ENCODE data around the gene TRIP4. TPM values are rescaled to one million over a fixed set of nuclear protein-coding genes. Genes with fewer than 3 reads are reported as not detected.

Gene TRIP4
- total and polyA plus RNA-seq, 9 of the 15 experiments (the other 6 are each of a cell fraction or from before 2014, with no cell fraction given) = 7.6 to 23.3 (median 16.7) TPM

- ChIA-PET POLR2A (interaction anchor here (0.5 to 2.2 kb wide), 5 partner anchors 10 to 192 kb away, joined by 3 to 9 read pairs (median 3); partner anchors contain the start of gene PPIB), CTCF (ENCODE audit: low intra/inter-chr PET ratio) (interaction anchor here (0.7 kb wide), 1 partner anchor 299 kb away, joined by 3 read pairs; no protein-coding TSS in a partner anchor)
- TF ChIP-seq ESRRA (IDR thresholded peaks at IDR 0.05; ENCODE audit: borderline replicate concordance, low read depth) = 0 out of 2 replicates have a peak, but pooled peaks have one; percentile 17
- TF ChIP-seq PBX2 (CRISPR knock-in tag; IDR thresholded peaks at IDR 0.05; ENCODE audit: low read depth) = no peak
- TF ChIP-seq PBX2 (tag; conservative IDR thresholded peaks at IDR 0.05; ENCODE audit: low read depth) = 0 out of 2 replicates have a peak, but pooled peaks have one; percentile 19
- no peak for TF ChIP-seq ZBTB12 (CRISPR knock-in tag; IDR thresholded peaks at IDR 0.05)
- TF ChIP-seq EP400 (IDR thresholded peaks at IDR 0.05) = 0 out of 2 replicates have a peak, but pooled peaks have one; percentile 14
- TF ChIP-seq MEIS2 (IDR thresholded peaks at IDR 0.05; ENCODE audit: partially characterized antibody) = peak; percentile 27
- no peak for TF ChIP-seq ZNF764 (CRISPR knock-in tag; IDR thresholded peaks at IDR 0.05; ENCODE audit: low read depth)
- TF ChIP-seq HMBOX1 (IDR thresholded peaks at IDR 0.05) = peak; percentile 59; the same call in 1 of the 2 replicates
- Histone ChIP-seq H3K4me1 (replicated peaks in 1 of 2; ENCODE audit: control insufficient read depth in 2 of 2, insufficient read depth in 2 of 2, low read length in 2 of 2) (peaks cover 7 to 13% of the 10 kb centered on the region in 2 experiments; a peak in 4 of 5 replicates), H3K4me2 (ENCODE audit: insufficient read depth, low read length) (peak overlapping the region; percentile 88), H3K27me3 (ENCODE audit: control insufficient read depth in 2 of 2, insufficient read depth in 2 of 2, low read length in 2 of 2) (no peaks in the 10 kb centered on the region), H3K9me1 (ENCODE audit: control insufficient read depth, insufficient read depth, low read length) (no peaks in the 10 kb centered on the region), H2AFZ (ENCODE audit: low read depth, low read length) (peak overlapping the region; percentile 77; the same call in 1 of the 2 replicates), H3K9me3 (replicated peaks; ENCODE audit: control insufficient read depth, insufficient read depth, low read depth, low read length) (no peaks in the 10 kb centered on the region), H3K27ac (ENCODE audit: extremely low read depth, low read depth, low read length) (peak overlapping the region; percentile 77; the same call in 2 of the 3 replicates), H3K9ac (ENCODE audit: insufficient read depth in 1 of 2, low read depth in 2 of 2, low read length in 2 of 2) (peak overlapping the region; percentile 80 to 95; a peak in 3 of 4 replicates), H4K20me1 (replicated peaks; ENCODE audit: control insufficient read depth, insufficient read depth, low read length) (no peaks in the 10 kb centered on the region), H3K36me3 (ENCODE audit: control insufficient read depth, insufficient read depth, low read length) (peaks cover 10% of the 10 kb centered on the region; the same call in 2 of the 3 replicates), H3K4me3 (peak overlapping the region; percentile 82), H3K79me2 (ENCODE audit: control insufficient read depth, insufficient read depth, low read length) (peaks cover 26% of the 10 kb centered on the region)
- in situ Hi-C loops (cut with MboI) (loop anchor here (10.0 kb wide), 1 partner anchor 150 kb away; no protein-coding TSS in a partner anchor), intact Hi-C loops (cut with micrococcal nuclease) (no loop called here)
- peak in 1 of 4 experiments; percentile 21 for DNase-seq (ENCODE audit: extremely low read depth in 1 of 4, low spot score in 3 of 4)
- WGBS (ENCODE audit: insufficient coverage, low coverage, missing lambda C conversion rate) = 2% methylated on average over 5 of the region's 5 CpGs
- no TSS peak for BruUV-seq (replicated peaks)
- no peak for ATAC-seq
- FAIRE-seq = peak; percentile 32
Observed at GRCh38 chr15:64354688-64355344, 32.8 kb upstream of the TRIP4 start.

Data from K562 (cell line).